ENCODE measurements around the gene STX5. TPM values are rescaled to one million over a fixed set of nuclear protein-coding genes. Genes with fewer than 3 reads are reported as not detected.

Gene STX5
- total and polyA plus RNA-seq, 9 of the 15 experiments (the other 6 are each of a cell fraction or from before 2014, with no cell fraction given) = 2.8 to 28.6 (median 23.7) TPM

DNA sequence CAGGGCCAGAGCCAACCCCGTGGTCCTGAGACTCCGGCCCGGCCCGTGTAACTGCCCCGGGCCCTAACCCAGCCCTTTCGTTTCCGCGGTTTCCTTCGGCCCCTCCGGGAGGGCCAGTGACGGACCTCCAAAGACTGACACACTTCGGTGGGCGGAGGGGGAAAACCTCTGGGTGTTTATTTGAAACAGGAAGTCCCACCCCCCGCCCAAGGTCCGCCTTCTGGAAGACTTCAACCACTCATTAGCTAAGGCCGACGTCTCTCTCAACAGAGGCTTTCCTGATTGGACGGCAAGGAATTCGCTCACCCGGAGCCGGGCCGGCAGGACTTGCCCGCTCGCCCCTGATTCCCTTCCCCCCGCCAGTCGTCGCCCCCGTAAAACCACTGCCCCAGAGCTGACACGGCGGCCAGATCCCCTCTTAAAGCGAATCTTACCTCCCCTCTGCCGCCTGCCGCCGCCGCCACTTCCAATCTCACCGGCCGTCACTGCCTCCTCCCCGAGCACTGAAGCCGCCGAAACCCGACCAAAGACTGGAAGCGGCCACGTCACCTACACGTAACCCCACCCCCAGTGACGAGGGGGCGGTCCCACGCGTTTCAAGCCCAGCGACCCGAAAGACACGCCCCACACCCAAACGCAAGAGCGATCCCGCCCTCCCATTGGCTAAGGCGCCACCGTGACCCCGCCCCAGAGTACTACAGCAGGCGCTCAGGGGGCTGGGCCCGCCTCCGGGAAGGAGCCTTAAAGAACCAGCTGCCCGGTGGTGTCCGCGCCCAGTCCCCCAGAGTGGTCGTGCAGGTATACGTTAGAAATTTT lies at the start of gene STX5 (continued):
- TF ChIP-seq JUND (IDR thresholded peaks at IDR 0.05; ENCODE audit: borderline replicate concordance, low read depth, low read length) (peak; percentile 71), JUND (tag; IDR thresholded peaks at IDR 0.05; ENCODE audit: borderline replicate concordance, low read depth, low read length) (peak; percentile 12; the same call in 1 of the 3 replicates), ARID3A (IDR thresholded peaks at IDR 0.05; ENCODE audit: borderline replicate concordance, low read depth, low read length) (peak; percentile 52; the same call in 1 of the 2 replicates), MECOM (CRISPR knock-in tag; IDR thresholded peaks at IDR 0.05) (no peak), ZNF609 (CRISPR knock-in tag; IDR thresholded peaks at IDR 0.05; ENCODE audit: borderline replicate concordance) (no peak), LCOR (CRISPR knock-in tag; IDR thresholded peaks at IDR 0.05) (peak; percentile 88; the same call in 1 of the 2 replicates), MCM2 (IDR thresholded peaks at IDR 0.05; ENCODE audit: low read depth) (no peak), ZNF24 (IDR thresholded peaks at IDR 0.05) (no peak), ZC3H4 (CRISPR knock-in tag; IDR thresholded peaks at IDR 0.05; ENCODE audit: borderline replicate concordance) (no peak), POLR2B (IDR thresholded peaks at IDR 0.05; ENCODE audit: low read depth, partially characterized antibody) (peak; percentile 93), MEF2A (IDR thresholded peaks at IDR 0.05; ENCODE audit: control insufficient read depth, low read depth, low read length) (no peak), CREB3L1 (IDR thresholded peaks at IDR 0.05; ENCODE audit: borderline replicate concordance, low read depth) (peak; percentile 99), BRD9 (IDR thresholded peaks at IDR 0.05; ENCODE audit: low read depth, partially characterized antibody) (no peak), SRSF3 (IDR thresholded peaks at IDR 0.05; ENCODE audit: insufficient read depth, low read length) (no peak)
- TF ChIP-seq, protein P1, sequence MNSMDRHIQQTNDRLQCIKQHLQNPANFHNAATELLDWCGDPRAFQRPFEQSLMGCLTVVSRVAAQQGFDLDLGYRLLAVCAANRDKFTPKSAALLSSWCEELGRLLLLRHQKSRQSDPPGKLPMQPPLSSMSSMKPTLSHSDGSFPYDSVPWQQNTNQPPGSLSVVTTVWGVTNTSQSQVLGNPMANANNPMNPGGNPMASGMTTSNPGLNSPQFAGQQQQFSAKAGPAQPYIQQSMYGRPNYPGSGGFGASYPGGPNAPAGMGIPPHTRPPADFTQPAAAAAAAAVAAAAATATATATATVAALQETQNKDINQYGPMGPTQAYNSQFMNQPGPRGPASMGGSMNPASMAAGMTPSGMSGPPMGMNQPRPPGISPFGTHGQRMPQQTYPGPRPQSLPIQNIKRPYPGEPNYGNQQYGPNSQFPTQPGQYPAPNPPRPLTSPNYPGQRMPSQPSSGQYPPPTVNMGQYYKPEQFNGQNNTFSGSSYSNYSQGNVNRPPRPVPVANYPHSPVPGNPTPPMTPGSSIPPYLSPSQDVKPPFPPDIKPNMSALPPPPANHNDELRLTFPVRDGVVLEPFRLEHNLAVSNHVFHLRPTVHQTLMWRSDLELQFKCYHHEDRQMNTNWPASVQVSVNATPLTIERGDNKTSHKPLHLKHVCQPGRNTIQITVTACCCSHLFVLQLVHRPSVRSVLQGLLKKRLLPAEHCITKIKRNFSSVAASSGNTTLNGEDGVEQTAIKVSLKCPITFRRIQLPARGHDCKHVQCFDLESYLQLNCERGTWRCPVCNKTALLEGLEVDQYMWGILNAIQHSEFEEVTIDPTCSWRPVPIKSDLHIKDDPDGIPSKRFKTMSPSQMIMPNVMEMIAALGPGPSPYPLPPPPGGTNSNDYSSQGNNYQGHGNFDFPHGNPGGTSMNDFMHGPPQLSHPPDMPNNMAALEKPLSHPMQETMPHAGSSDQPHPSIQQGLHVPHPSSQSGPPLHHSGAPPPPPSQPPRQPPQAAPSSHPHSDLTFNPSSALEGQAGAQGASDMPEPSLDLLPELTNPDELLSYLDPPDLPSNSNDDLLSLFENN (IDR thresholded peaks at IDR 0.05; ENCODE audit: low read depth in 2 of 2, low read length in 2 of 2) = 0 out of 4 replicates have a peak, but pooled peaks of 1 of the 2 experiments have one; percentile 44

Data from K562 (cell line).